Measurements from ENCODE around the gene SYT15B.
"Not testable (repeated sequence)": the region's sequence is repeated elsewhere in the genome, so short reads cannot be mapped to it uniquely, and the experiment has no call there.

The SYT15B gene

GRCh38 chr10:47725740-47726139, 37.7 kb downstream of the SYT15B start:
- DNase-seq (ENCODE audit: low spot score) = not testable (repeated sequence)

- not testable (repeated sequence) for DNase-seq (ENCODE audit: low spot score)
Observed at GRCh38 chr10:47725047-47725446, 38.3 kb downstream of the SYT15B start.

- DNase-seq (ENCODE audit: low spot score) = not testable (repeated sequence)
Observed at GRCh38 chr10:47724119-47724518, 39.3 kb downstream of the SYT15B start.

GRCh38 chr10:47723362-47723761, 40.0 kb downstream of the SYT15B start:
- not testable (repeated sequence) for DNase-seq (ENCODE audit: low spot score)

GRCh38 chr10:47717011-47717769, 46.2 kb downstream of the SYT15B start:
- DNase-seq (ENCODE audit: low spot score) = not testable (repeated sequence)
